Keratinocyte (primary cell): Measurements from ENCODE around the gene DNAI7.

Experiments used
- CTCF ChIP-seq, 3 experiments: IDR thresholded peaks in 1 of 3; conservative IDR thresholded peaks in 1 of 3; optimal IDR thresholded peaks in 1 of 3; 2 replicates in 2 of 3; 3 replicates in 1 of 3; pipeline versions ENCODE3 to v1.5.1; 2011; ENCODE audit warnings: low read length in 3 of 3, mild to moderate bottlenecking in 3 of 3, moderate library complexity in 2 of 3, control low read depth in 1 of 3, inconsistent platforms in 1 of 3; ENCODE audit not compliant: insufficient read depth in 2 of 3; ENCODE audit errors: extremely low read depth in 1 of 3
- EZH2 ChIP-seq: IDR thresholded peaks from one replicate; pipeline ENCODE4 v1.6.1; 2012; ENCODE audit warnings: inconsistent platforms, mild to moderate bottlenecking, low read length, moderate library complexity

GRCh38 chr12:25063873-25064628, 130.9 kb downstream of the DNAI7 start:
- TF ChIP-seq CTCF (optimal IDR thresholded peaks at IDR 0.05 in 1 of 3, IDR thresholded peaks at IDR 0.05 in 1 of 3, conservative IDR thresholded peaks at IDR 0.05 in 1 of 3; ENCODE audit: extremely low read depth in 1 of 3, insufficient read depth in 2 of 3, low read length in 3 of 3) (no peak), EZH2 (no peak)
